Lower leg skin (tissue), 4 donors: Measurements from ENCODE around the gene TRIM67. TPM values are rescaled to one million over a fixed set of nuclear protein-coding genes. Genes with fewer than 3 reads are reported as not detected.

ENCODE experiments used
- DNase-seq, 2 donors: peaks; one replicate each; pipeline ENCODE4 v3.0.0-alpha.2; 2019; ENCODE audit warnings: low spot score in 2 of 2
- H3K4me3 ChIP-seq: fragments of 200-600 bp; sonication (generic); 2 replicates; pipeline ENCODE4 v1.5.1; 2017; ENCODE audit warnings: mild to moderate bottlenecking, low read depth; ENCODE audit not compliant: poor library complexity, severe bottlenecking
- POLR2A ChIP-seq, 2 donors: fragments of 450-650 bp; IDR thresholded peaks; one replicate each; pipeline ENCODE4 v1.6.1; 2016 to 2017; ENCODE audit warnings: antibody characterized with exemption in 2 of 2, mild to moderate bottlenecking in 1 of 2, moderate library complexity in 1 of 2
- WGBS, 2 donors: methylation state at CpG; one replicate each; pipeline ENCODE4 v1.1.5; 2018; 5-methylcytosine and 5-hydroxymethylcytosine counted together
- intact Hi-C: fragments of 100-400 bp; cut with DNase I; formaldehyde crosslinking; loops from one replicate; pipeline ENCODE4 v1.15.0; 2023; ENCODE audit warnings: low total_unique reads
- total RNA-seq, 4 donors: library from RNA; depleted of rRNA; stranded (reverse); fragments of >200 nt; gene quantifications; one replicate each; pipeline ENCODE4 v1.1.0, GENCODE V29; 2016
- TF ChIP-seq, protein P1 (sequence below), 3 donors: fragments of 450-650 bp; IDR thresholded peaks; one replicate each; pipeline ENCODE4 v1.5.1; 2016; ENCODE audit warnings: antibody characterized with exemption in 3 of 3, mild to moderate bottlenecking in 3 of 3, moderate library complexity in 2 of 3

Gene TRIM67
- total RNA-seq, 4 donors from 2014 or later = 0.03 to 0.29 TPM; not detected in 2

DNA sequence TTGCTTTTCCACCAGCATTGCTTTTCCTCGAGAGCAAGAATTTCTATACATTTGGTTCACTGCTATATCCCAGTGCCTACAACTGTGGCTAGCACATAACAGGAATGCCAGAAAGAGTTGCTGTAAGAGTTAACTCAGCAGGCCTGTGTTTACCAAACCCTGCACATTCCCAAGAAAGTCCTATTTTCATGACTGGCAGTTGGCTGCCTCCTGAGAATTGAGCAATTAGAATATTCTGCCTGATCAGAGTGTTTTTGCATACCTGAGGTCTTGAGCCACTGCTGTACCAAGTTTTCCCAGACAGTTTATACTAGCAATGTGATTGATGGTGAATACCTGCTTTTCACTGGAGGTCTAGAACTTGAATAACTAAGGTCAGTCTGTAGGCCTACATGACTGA is 76.4 kb downstream of the TRIM67 start:
- DNase-seq = no peak
- TF ChIP-seq, protein P1, sequence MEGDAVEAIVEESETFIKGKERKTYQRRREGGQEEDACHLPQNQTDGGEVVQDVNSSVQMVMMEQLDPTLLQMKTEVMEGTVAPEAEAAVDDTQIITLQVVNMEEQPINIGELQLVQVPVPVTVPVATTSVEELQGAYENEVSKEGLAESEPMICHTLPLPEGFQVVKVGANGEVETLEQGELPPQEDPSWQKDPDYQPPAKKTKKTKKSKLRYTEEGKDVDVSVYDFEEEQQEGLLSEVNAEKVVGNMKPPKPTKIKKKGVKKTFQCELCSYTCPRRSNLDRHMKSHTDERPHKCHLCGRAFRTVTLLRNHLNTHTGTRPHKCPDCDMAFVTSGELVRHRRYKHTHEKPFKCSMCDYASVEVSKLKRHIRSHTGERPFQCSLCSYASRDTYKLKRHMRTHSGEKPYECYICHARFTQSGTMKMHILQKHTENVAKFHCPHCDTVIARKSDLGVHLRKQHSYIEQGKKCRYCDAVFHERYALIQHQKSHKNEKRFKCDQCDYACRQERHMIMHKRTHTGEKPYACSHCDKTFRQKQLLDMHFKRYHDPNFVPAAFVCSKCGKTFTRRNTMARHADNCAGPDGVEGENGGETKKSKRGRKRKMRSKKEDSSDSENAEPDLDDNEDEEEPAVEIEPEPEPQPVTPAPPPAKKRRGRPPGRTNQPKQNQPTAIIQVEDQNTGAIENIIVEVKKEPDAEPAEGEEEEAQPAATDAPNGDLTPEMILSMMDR (IDR thresholded peaks at IDR 0.05) = no peak
- TF ChIP-seq POLR2A (IDR thresholded peaks at IDR 0.05) = no peak
- intact Hi-C loops = loop anchor here (10.0 kb wide), 1 partner anchor 2003 kb away; no protein-coding TSS in a partner anchor
- 92 to 97% methylated on average over 1 of the region's 1 CpG for WGBS, 2 donors
- H3K4me3 ChIP-seq = no peak overlapping the region

DNA sequence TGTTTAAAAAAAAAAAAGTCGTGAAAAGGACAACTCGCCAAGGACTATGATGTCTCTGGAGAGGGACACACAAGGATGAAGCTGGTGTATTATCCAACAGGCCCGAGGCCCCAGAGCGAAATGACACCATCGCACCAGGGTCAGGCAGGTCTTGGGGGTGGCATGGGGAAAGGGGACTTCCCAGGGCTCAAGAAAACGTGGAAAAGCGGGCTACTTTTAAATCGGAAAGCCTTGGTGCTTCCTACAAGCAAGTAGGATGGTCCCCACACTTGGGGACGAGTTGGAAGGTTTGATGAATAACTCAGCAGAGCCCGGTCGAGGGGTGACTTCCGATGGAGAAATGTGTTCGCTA is 78.6 kb downstream of the TRIM67 start:
- intact Hi-C loops = no loop called here
- WGBS, 2 donors = 1% methylated on average over 13 of the region's 13 CpGs
- H3K4me3 ChIP-seq = peak overlapping the region; percentile 73
- DNase-seq = no peak
- no peak for TF ChIP-seq POLR2A (IDR thresholded peaks at IDR 0.05)
- TF ChIP-seq, protein P1 (IDR thresholded peaks at IDR 0.05) = no peak

DNA sequence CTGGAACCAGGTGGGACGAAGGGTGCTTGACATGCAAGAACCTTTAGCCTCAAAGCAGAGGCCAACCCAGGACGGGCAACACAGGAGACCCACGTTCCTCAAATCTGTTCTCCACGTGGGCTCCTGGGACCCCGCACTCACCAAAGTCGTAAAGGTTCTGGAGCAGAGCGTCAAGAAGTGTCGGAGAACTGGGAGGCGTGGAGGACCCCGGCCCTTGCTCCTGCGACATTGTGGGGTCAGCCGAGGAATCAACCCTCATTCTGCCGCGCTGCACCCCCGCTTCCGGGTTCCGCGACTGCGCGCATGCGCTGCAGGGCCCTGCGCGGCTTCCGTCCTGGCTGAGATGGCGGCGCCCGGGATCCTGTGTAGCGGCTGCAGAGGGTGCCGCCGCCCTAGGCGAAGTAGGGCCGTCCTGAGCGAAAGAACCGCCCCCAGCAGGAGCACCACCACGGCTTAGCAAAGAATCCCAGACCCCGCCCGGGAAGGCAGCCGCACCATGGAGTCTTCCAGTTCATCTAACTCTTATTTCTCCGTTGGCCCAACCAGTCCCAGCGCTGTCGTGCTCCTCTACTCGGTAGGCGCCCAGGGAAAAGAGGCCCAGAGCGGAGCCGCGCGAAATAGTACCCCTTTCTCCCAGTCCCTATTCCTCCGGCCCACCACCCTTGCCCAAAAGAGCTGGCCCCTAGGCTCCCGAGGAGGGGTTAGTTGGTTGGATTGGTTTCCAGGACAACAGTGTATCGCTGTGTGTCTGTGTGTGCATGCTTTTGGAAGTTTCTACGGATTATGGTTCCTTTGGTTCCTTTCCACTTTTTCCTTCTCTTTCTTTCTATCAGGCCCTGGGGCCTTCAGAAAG is 79.3 kb downstream of the TRIM67 start, which contains the start of gene GNPAT:
GNPAT (plus strand) TSS at position 330 of the 853 bp plus-strand sequence; CDS start at position 497, 167 bp downstream.
- TF ChIP-seq, protein P1 (IDR thresholded peaks at IDR 0.05) = no peak
- peak in 1 of 2 donors; percentile 20 for TF ChIP-seq POLR2A (IDR thresholded peaks at IDR 0.05)
- H3K4me3 ChIP-seq = peak within 1 kb of the TSS; percentile 73
- DNase-seq = peak; percentile 81 to 97
- WGBS, 2 donors = 0 to 1% methylated on average over 18 to 50 of the region's 51 CpGs
- intact Hi-C loops = no loop called here

DNA sequence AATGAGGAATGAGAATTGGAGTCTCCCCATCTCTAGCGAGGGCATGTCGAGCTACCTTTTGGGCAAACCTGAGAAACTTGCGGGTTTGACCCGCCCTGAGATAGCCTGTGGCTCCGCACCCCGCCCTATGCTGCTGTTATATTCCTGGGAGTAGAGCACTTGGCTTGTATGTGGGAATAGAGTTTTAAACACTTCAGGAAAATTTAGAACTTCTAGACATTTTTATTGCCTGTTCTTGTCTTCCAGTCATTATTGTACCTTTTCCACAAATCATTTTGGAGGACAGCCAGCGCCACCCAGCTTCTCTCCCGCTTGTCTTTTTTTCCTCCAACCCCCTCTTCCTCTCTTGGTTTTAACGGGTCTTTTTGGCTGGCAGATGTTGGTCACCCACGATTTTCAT is 79.9 kb downstream of the TRIM67 start:
- no peak for TF ChIP-seq POLR2A (IDR thresholded peaks at IDR 0.05)
- peak overlapping the region; percentile 73 for H3K4me3 ChIP-seq
- 0 to 1% methylated on average over 10 of the region's 10 CpGs for WGBS, 2 donors
- intact Hi-C loops = no loop called here
- no peak for DNase-seq

DNA sequence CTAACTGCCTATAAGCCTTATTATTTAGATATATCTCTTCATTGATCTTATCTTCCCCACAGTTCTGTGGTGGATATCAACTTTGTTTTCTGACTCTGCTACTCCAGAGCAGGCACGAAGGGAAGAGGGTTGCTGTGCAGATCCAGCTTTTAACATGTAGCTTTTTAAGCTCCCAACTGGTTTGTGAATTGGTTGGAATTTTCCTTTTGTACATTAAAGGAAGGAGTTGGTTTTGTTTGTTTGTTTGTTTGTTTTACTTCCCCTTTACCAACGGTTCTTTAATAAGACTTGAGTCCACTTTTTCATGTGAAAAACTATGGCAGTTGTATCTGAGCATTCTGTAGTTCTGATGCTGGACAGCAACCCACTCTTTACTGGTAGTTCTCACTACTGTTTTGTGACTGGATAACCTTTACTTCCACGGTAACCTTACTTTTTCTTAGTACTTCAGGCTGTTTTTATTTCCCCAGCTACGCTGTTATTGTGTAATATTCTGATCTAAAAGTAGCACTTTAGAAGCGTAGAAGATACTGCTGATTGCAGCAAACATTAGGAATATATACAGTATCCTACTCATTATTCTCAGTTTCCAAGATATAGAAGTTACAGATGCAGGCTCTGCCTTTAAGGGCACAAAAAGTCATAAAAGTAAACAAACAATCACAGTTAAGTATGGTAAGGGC is 80.8 kb downstream of the TRIM67 start:
- 38 to 40% methylated on average over 5 of the region's 5 CpGs for WGBS, 2 donors
- TF ChIP-seq, protein P1 (IDR thresholded peaks at IDR 0.05) = no peak
- no peak for TF ChIP-seq POLR2A (IDR thresholded peaks at IDR 0.05)
- intact Hi-C loops = no loop called here
- no peak for DNase-seq
- H3K4me3 ChIP-seq = no peak overlapping the region

DNA sequence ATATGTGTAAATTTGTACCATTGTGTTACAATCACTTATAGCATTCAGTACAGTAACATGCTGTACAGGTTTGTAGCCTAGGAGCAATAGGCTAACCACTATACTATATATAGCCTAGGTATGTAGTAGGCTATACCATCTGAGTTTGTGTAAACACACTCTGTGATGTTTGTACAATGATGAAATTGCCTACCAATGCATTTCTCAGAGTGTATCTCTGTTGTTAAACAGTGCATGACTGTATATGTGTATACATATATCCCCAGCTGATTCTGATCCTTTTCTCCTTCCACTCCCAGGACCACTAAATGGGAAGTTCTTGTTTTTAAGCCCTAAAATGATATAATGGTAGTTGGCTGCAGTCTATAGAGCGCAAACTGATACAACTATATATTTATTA is 86.9 kb downstream of the TRIM67 start:
- WGBS, 2 donors = 100% methylated on average over 1 of the region's 1 CpG
- TF ChIP-seq, protein P1 (IDR thresholded peaks at IDR 0.05) = no peak
- no peak for TF ChIP-seq POLR2A (IDR thresholded peaks at IDR 0.05)
- no peak for DNase-seq
- no peak overlapping the region for H3K4me3 ChIP-seq
- intact Hi-C loops = no loop called here
